Measurements from ENCODE around the gene ST3GAL3.
A peak's percentile ranks its signal among the peaks of the same experiment; 100 is the strongest.

Gene ST3GAL3

GRCh38 chr1:43781574-43781973 lies 74.2 kb downstream of the ST3GAL3 start:
- Mint-ChIP-seq H3K27me3 (no peaks in the 10 kb centered on the region), H3K9me3 (peaks cover 17% of the 10 kb centered on the region), H3K27ac (no peak overlapping the region), H3K4me1 (peaks cover 13% of the 10 kb centered on the region), H3K4me3 (no peak overlapping the region), H3K36me3 (peaks cover 63% of the 10 kb centered on the region)
- no peak for ATAC-seq

GRCh38 chr1:43783096-43783670 lies 75.8 kb downstream of the ST3GAL3 start:
- Mint-ChIP-seq H3K9me3 (peaks cover 15% of the 10 kb centered on the region), H3K27ac (peak overlapping the region; percentile 41), H3K4me3 (no peak overlapping the region)

GRCh38 chr1:43783671-43784205 lies 76.4 kb downstream of the ST3GAL3 start:
- ATAC-seq, result no peak
- H3K36me3 Mint-ChIP-seq, result peaks cover 47% of the 10 kb centered on the region
- H3K4me1 Mint-ChIP-seq, result peaks cover 13% of the 10 kb centered on the region
- no peak overlapping the region for H3K4me3 Mint-ChIP-seq
- H3K27me3 Mint-ChIP-seq, result no peaks in the 10 kb centered on the region
- H3K27ac Mint-ChIP-seq, result peak overlapping the region; percentile 41
- peaks cover 15% of the 10 kb centered on the region for H3K9me3 Mint-ChIP-seq

More at GRCh38 chr1:43783096-43783670, 75.8 kb downstream of the ST3GAL3 start:
- ATAC-seq, result no peak
- peaks cover 48% of the 10 kb centered on the region for H3K36me3 Mint-ChIP-seq
- peaks cover 13% of the 10 kb centered on the region for H3K4me1 Mint-ChIP-seq
- H3K27me3 Mint-ChIP-seq, result no peaks in the 10 kb centered on the region

GRCh38 chr1:43786201-43786958 lies 79.0 kb downstream of the ST3GAL3 start:
- Mint-ChIP-seq H3K27me3 (no peaks in the 10 kb centered on the region), H3K36me3 (peaks cover 30% of the 10 kb centered on the region), H3K9me3 (no peaks in the 10 kb centered on the region), H3K4me3 (no peak overlapping the region), H3K27ac (no peak overlapping the region), H3K4me1 (peaks cover 13% of the 10 kb centered on the region)
- ATAC-seq, result no peak

GRCh38 chr1:43786960-43787359 lies 79.6 kb downstream of the ST3GAL3 start:
- no peak overlapping the region for H3K4me3 Mint-ChIP-seq

GRCh38 chr1:43789604-43790550 lies 82.5 kb downstream of the ST3GAL3 start:
- H3K36me3 Mint-ChIP-seq, result peaks cover 34% of the 10 kb centered on the region
- H3K4me1 Mint-ChIP-seq, result no peaks in the 10 kb centered on the region
- no peak for ATAC-seq
- no peaks in the 10 kb centered on the region for H3K9me3 Mint-ChIP-seq
- H3K4me3 Mint-ChIP-seq, result no peak overlapping the region
- H3K27me3 Mint-ChIP-seq, result no peaks in the 10 kb centered on the region
- no peak overlapping the region for H3K27ac Mint-ChIP-seq

More at GRCh38 chr1:43786960-43787359, 79.6 kb downstream of the ST3GAL3 start:
- no peak for ATAC-seq
- H3K36me3 Mint-ChIP-seq, result peaks cover 31% of the 10 kb centered on the region
- no peaks in the 10 kb centered on the region for H3K9me3 Mint-ChIP-seq
- no peaks in the 10 kb centered on the region for H3K27me3 Mint-ChIP-seq
- peaks cover 13% of the 10 kb centered on the region for H3K4me1 Mint-ChIP-seq
- no peak overlapping the region for H3K27ac Mint-ChIP-seq

GRCh38 chr1:43791243-43791642 lies 83.9 kb downstream of the ST3GAL3 start:
- ATAC-seq, result no peak
- no peaks in the 10 kb centered on the region for H3K27me3 Mint-ChIP-seq
- no peak overlapping the region for H3K4me3 Mint-ChIP-seq
- no peak overlapping the region for H3K27ac Mint-ChIP-seq
- H3K36me3 Mint-ChIP-seq, result peaks cover 46% of the 10 kb centered on the region
- H3K9me3 Mint-ChIP-seq, result no peaks in the 10 kb centered on the region
- H3K4me1 Mint-ChIP-seq, result no peaks in the 10 kb centered on the region

GRCh38 chr1:43796111-43796581 lies 88.8 kb downstream of the ST3GAL3 start:
- no peaks in the 10 kb centered on the region for H3K27me3 Mint-ChIP-seq
- no peak for ATAC-seq

GRCh38 chr1:43797891-43798290 lies 90.6 kb downstream of the ST3GAL3 start:
- H3K4me1 Mint-ChIP-seq, result no peaks in the 10 kb centered on the region
- ATAC-seq, result no peak
- H3K27ac Mint-ChIP-seq, result no peak overlapping the region
- H3K27me3 Mint-ChIP-seq, result no peaks in the 10 kb centered on the region
- H3K36me3 Mint-ChIP-seq, result peaks cover 46% of the 10 kb centered on the region
- no peaks in the 10 kb centered on the region for H3K9me3 Mint-ChIP-seq
- no peak overlapping the region for H3K4me3 Mint-ChIP-seq

More at GRCh38 chr1:43796111-43796581, 88.8 kb downstream of the ST3GAL3 start:
- no peak overlapping the region for H3K27ac Mint-ChIP-seq
- H3K4me3 Mint-ChIP-seq, result no peak overlapping the region
- H3K4me1 Mint-ChIP-seq, result no peaks in the 10 kb centered on the region
- H3K9me3 Mint-ChIP-seq, result no peaks in the 10 kb centered on the region
- H3K36me3 Mint-ChIP-seq, result peaks cover 63% of the 10 kb centered on the region

GRCh38 chr1:43799656-43800635 lies 92.6 kb downstream of the ST3GAL3 start:
- no peak for ATAC-seq
- Mint-ChIP-seq H3K9me3 (no peaks in the 10 kb centered on the region), H3K27ac (no peak overlapping the region), H3K4me1 (no peaks in the 10 kb centered on the region), H3K27me3 (no peaks in the 10 kb centered on the region), H3K4me3 (no peak overlapping the region), H3K36me3 (peaks cover 34% of the 10 kb centered on the region)

GRCh38 chr1:43800771-43801170 lies 93.4 kb downstream of the ST3GAL3 start:
- Mint-ChIP-seq H3K36me3 (peaks cover 27% of the 10 kb centered on the region), H3K27ac (no peak overlapping the region), H3K4me1 (no peaks in the 10 kb centered on the region), H3K9me3 (no peaks in the 10 kb centered on the region), H3K4me3 (no peak overlapping the region), H3K27me3 (no peaks in the 10 kb centered on the region)
- ATAC-seq, result no peak

- no peaks in the 10 kb centered on the region for H3K4me1 Mint-ChIP-seq
- ATAC-seq, result no peak
- no peak overlapping the region for H3K27ac Mint-ChIP-seq
- H3K4me3 Mint-ChIP-seq, result no peak overlapping the region
- H3K36me3 Mint-ChIP-seq, result peaks cover 23% of the 10 kb centered on the region
- H3K27me3 Mint-ChIP-seq, result no peaks in the 10 kb centered on the region
- H3K9me3 Mint-ChIP-seq, result no peaks in the 10 kb centered on the region
Observed at GRCh38 chr1:43801203-43801602, 93.9 kb downstream of the ST3GAL3 start.

- ATAC-seq, result no peak
- Mint-ChIP-seq H3K4me3 (no peak overlapping the region), H3K27ac (no peak overlapping the region), H3K4me1 (no peaks in the 10 kb centered on the region), H3K27me3 (no peaks in the 10 kb centered on the region), H3K36me3 (peaks cover 18% of the 10 kb centered on the region), H3K9me3 (peaks cover 1% of the 10 kb centered on the region)
Observed at GRCh38 chr1:43802356-43802980, 95.1 kb downstream of the ST3GAL3 start.

- Mint-ChIP-seq H3K4me3 (no peak overlapping the region), H3K4me1 (no peaks in the 10 kb centered on the region), H3K36me3 (peaks cover 18% of the 10 kb centered on the region)
Observed at GRCh38 chr1:43803105-43803504, 95.8 kb downstream of the ST3GAL3 start.

More at GRCh38 chr1:43803105-43803504, 95.8 kb downstream of the ST3GAL3 start:
- no peak overlapping the region for H3K27ac Mint-ChIP-seq
- peaks cover 6% of the 10 kb centered on the region for H3K9me3 Mint-ChIP-seq
- no peak for ATAC-seq
- H3K27me3 Mint-ChIP-seq, result no peaks in the 10 kb centered on the region
